Gastrocnemius medialis (tissue), 4 donors: Measurements from ENCODE around the gene RANBP17. TPM values are rescaled to one million over a fixed set of nuclear protein-coding genes. Genes with fewer than 3 reads are reported as not detected.

ENCODE experiments used
- ATAC-seq, 2 donors: fragments of 150-250 bp; one replicate each; pipeline ENCODE4 v1.9.1; 2016
- DNase-seq, 2 donors: peaks; one replicate each; pipeline ENCODE4 v3.0.0-alpha.2; 2019
- H3K27ac ChIP-seq, 4 donors: fragments of 200-600 bp; sonication (generic); 1 replicate in 1 of 4; 2 replicates in 3 of 4; pipeline ENCODE4 v1.5.1; 2016 to 2018; ENCODE audit warnings: mild to moderate bottlenecking in 2 of 4, moderate library complexity in 1 of 4
- H3K27me3 ChIP-seq, 3 donors: fragments of 200-600 bp; sonication (generic) in 2 of 3; 1 replicate in 1 of 3; 2 replicates in 2 of 3; pipeline versions ENCODE4 v1.5.1 to v1.6.0; 2016 to 2019; ENCODE audit warnings: mild to moderate bottlenecking in 1 of 3, moderate library complexity in 1 of 3
- H3K36me3 ChIP-seq, 2 donors: fragments of 200-600 bp; sonication (generic) in 1 of 2; one replicate each; pipeline ENCODE4 v1.5.1; 2017 to 2018
- H3K4me1 ChIP-seq, 2 donors: fragments of 200-600 bp; sonication (generic) in 1 of 2; one replicate each; pipeline ENCODE4 v1.5.1; 2016 to 2017; ENCODE audit warnings: mild to moderate bottlenecking in 2 of 2
- H3K4me3 ChIP-seq, 4 donors: fragments of 200-600 bp; sonication (generic) in 3 of 4; 1 replicate in 1 of 4; 2 replicates in 3 of 4; pipeline ENCODE4 v1.5.1; 2016 to 2019; ENCODE audit warnings: mild to moderate bottlenecking in 2 of 4
- H3K9me3 ChIP-seq, 3 donors: fragments of 200-600 bp; sonication (generic) in 2 of 3; 1 replicate in 1 of 3; 2 replicates in 2 of 3; pipeline ENCODE4 v1.5.1; 2016 to 2019
- POLR2A ChIP-seq, 2 donors: fragments of 450-650 bp; IDR thresholded peaks; one replicate each; pipeline ENCODE4 v1.6.1; 2017; ENCODE audit warnings: antibody characterized with exemption in 2 of 2, mild to moderate bottlenecking in 2 of 2, moderate library complexity in 2 of 2
- in situ Hi-C, 4 donors: fragments of 200-750 bp; cut with MboI; loops; one replicate each; pipeline versions ENCODE4 v1.15.0 to v1.8.0; 2017; ENCODE audit warnings: low sequenced_read_pairs in 4 of 4
- intact Hi-C: fragments of 100-400 bp; cut with DNase I; formaldehyde crosslinking; loops from one replicate; pipeline ENCODE4 v1.15.1; 2023; ENCODE audit warnings: low total_unique reads
- total RNA-seq, 4 donors: library from RNA; depleted of rRNA; stranded (reverse); fragments of >200 nt; gene quantifications; one replicate each; pipeline versions ENCODE4 v1.1.0 to v1.2.3, GENCODE V29; 2016
- TF ChIP-seq, protein P1 (sequence below), 5 experiments: fragments of 450-650 bp in 3 of 5; fragments of 200-600 bp in 2 of 5; sonication (generic) in 2 of 5; IDR thresholded peaks in 4 of 5; conservative IDR thresholded peaks in 1 of 5; 1 replicate in 4 of 5; 2 replicates in 1 of 5; pipeline ENCODE4 v1.5.1; 2016 to 2019; ENCODE audit warnings: antibody characterized with exemption in 5 of 5, mild to moderate bottlenecking in 3 of 5, moderate library complexity in 3 of 5

Gene RANBP17
- total RNA-seq, 4 donors from 2014 or later = 1.1 to 3.2 TPM; not detected in 2

DNA sequence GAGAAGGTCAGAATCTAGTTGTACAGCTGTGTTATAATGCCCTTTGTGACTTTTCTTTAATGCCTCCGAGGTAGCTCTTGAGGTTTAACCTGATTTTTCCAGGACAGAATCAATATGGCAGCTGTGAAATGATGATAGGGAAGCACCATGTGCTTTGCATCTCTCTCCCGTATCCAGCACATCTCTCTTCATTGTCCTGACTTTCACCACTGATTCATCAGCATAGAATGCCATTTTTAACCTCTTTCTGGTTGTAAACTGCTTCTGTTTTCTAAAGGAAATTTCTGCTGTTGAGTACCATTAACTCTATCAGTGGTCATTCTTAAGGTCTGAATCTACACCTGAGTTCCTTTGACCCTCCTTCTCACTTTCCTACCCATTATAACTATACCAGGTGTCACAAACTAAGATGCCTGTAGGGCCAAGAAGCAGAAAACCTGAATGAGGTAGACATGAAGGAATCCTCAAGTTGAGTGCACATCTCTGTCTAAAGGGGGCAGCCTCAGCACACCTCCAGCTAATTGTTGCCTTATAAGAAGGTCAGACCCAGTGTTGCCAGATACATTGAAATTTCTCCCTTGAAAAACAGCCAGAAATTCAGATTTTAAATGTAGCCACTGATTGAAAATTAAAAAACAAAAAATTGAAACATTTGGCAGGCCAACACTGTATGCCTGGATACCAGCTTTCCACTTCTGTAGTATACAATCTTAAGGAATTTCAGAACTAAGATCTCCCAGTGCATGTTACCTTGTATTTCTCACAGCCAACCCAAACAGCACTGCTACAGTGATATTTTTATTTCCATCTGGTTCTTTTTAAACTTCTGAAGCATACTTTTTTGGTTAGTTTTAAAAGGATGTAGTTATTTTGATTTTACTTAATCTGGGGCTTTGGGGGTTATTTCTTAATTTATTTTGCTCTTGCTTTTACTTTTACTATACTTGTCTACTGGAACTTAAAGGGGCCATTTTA, 411.5 kb downstream of the RANBP17 start:
- DNase-seq (no peak), ATAC-seq (no peak)
- no peaks in the 10 kb centered on the region for H3K9me3 ChIP-seq
- no peak overlapping the region for H3K27ac ChIP-seq
- in situ Hi-C loops (no loop called here), intact Hi-C loops (no loop called here)
- no peak overlapping the region for H3K4me3 ChIP-seq
- H3K36me3 ChIP-seq = no peaks in the 10 kb centered on the region
- H3K27me3 ChIP-seq = no peaks in the 10 kb centered on the region
- no peaks in the 10 kb centered on the region for H3K4me1 ChIP-seq
- TF ChIP-seq, protein P1, sequence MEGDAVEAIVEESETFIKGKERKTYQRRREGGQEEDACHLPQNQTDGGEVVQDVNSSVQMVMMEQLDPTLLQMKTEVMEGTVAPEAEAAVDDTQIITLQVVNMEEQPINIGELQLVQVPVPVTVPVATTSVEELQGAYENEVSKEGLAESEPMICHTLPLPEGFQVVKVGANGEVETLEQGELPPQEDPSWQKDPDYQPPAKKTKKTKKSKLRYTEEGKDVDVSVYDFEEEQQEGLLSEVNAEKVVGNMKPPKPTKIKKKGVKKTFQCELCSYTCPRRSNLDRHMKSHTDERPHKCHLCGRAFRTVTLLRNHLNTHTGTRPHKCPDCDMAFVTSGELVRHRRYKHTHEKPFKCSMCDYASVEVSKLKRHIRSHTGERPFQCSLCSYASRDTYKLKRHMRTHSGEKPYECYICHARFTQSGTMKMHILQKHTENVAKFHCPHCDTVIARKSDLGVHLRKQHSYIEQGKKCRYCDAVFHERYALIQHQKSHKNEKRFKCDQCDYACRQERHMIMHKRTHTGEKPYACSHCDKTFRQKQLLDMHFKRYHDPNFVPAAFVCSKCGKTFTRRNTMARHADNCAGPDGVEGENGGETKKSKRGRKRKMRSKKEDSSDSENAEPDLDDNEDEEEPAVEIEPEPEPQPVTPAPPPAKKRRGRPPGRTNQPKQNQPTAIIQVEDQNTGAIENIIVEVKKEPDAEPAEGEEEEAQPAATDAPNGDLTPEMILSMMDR (IDR thresholded peaks at IDR 0.05 in 4 of 5, conservative IDR thresholded peaks at IDR 0.05 in 1 of 5) = no peak
- TF ChIP-seq POLR2A (IDR thresholded peaks at IDR 0.05) = no peak

DNA sequence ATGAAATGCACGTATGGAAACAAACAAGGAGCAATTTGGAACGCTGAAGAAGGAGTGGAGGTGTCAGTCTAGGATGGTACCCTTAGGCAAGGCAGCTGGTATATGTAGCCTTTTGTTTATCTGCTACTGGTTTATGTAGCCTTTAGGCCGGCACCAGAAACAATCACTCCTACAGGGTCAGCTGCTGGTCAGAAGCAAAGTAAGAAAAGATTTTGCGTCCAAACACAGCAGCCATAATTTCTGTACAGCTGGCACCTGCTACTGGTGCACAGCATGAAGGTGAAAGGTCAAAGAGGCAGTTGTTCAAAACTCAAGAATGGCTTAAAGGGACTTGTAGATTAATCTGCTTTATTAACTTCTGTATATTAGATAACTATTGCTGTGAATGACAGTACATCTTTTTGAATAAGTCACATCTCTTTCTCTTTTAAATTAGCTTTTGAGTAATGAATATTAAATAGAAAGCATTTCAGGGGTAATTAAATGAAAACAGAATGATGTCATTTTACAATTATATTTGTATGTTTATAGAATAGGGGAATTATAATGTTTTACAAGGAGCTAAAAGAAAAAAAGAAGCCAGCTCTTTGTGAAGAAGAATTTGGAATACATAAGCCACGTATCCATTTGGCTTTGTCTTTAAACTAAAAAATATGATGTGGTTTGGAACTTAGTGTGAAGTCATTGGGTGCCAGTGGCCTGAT, 414.2 kb downstream of the RANBP17 start:
- H3K36me3 ChIP-seq = no peaks in the 10 kb centered on the region
- H3K27me3 ChIP-seq = no peaks in the 10 kb centered on the region
- ATAC-seq (no peak), DNase-seq (no peak)
- intact Hi-C loops = no loop called here
- H3K4me1 ChIP-seq = no peaks in the 10 kb centered on the region
- TF ChIP-seq, protein P1 (IDR thresholded peaks at IDR 0.05 in 4 of 5, conservative IDR thresholded peaks at IDR 0.05 in 1 of 5) = no peak
- TF ChIP-seq POLR2A (IDR thresholded peaks at IDR 0.05) = no peak
- H3K27ac ChIP-seq = no peak overlapping the region
- H3K9me3 ChIP-seq = no peaks in the 10 kb centered on the region
- in situ Hi-C loops = no loop called here
- no peak overlapping the region for H3K4me3 ChIP-seq

DNA sequence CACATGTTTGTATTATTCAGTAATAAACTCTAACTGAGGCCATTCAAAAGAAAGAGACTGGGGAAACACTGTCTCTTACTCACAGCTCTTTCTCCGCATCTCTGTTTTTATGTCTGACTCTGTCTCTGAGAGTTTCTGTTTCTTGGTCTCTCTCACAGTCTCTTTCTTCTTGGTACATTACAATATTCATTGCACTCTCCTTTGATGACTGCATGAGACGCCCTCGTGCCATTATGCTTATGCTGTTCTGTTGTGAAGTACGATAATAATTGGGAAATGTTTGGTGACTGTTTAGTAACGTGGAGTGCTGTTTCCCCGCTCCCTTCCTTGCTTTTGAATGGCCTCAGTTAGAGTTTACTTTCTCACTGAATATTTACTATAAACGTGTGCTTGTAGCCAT, 421.9 kb downstream of the RANBP17 start:
- ATAC-seq (no peak), DNase-seq (no peak)
- in situ Hi-C loops (no loop called here), intact Hi-C loops (no loop called here)
- Histone ChIP-seq H3K4me3 (no peak overlapping the region), H3K27me3 (no peaks in the 10 kb centered on the region), H3K9me3 (no peaks in the 10 kb centered on the region), H3K27ac (no peak overlapping the region), H3K36me3 (no peaks in the 10 kb centered on the region), H3K4me1 (no peaks in the 10 kb centered on the region)
- TF ChIP-seq, protein P1 (IDR thresholded peaks at IDR 0.05 in 4 of 5, conservative IDR thresholded peaks at IDR 0.05 in 1 of 5) = no peak
- no peak for TF ChIP-seq POLR2A (IDR thresholded peaks at IDR 0.05)

DNA sequence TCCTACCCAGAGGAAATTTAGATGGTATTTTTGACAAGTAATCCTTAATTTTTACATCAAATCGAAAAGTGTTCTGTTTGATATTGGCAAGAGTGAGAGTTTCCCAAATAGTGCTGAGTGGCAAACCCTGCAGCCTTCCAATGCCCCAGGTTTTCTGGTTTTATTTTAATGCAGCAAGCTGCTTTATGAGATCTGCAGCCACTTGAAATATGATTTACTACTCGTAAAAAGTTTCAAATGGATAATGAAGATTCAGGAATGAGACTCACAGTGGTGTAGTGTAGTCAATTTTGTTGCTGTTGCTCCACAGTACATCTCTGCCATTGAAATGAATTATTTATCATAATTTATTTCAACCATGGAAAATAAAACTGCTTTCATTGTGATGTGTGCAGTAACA, 423.6 kb downstream of the RANBP17 start:
- DNase-seq (no peak), ATAC-seq (no peak)
- in situ Hi-C loops (no loop called here), intact Hi-C loops (no loop called here)
- Histone ChIP-seq H3K4me3 (no peak overlapping the region), H3K9me3 (no peaks in the 10 kb centered on the region), H3K36me3 (no peaks in the 10 kb centered on the region), H3K27ac (no peak overlapping the region), H3K27me3 (no peaks in the 10 kb centered on the region), H3K4me1 (no peaks in the 10 kb centered on the region)
- TF ChIP-seq, protein P1 (IDR thresholded peaks at IDR 0.05 in 4 of 5, conservative IDR thresholded peaks at IDR 0.05 in 1 of 5) = no peak
- TF ChIP-seq POLR2A (IDR thresholded peaks at IDR 0.05) = no peak
